SK-N-SH treated with all-trans-retinoic acid at 6 μM for 48 hours (cell line): Measurements from ENCODE around the gene ALG3.

ENCODE experiments used
- ARNTL ChIP-seq: fragments of 450-650 bp; formaldehyde crosslinking; IDR thresholded peaks from 2 replicates; pipeline ENCODE4 v1.5.0; 2020; ENCODE audit warnings: low read depth, mild to moderate bottlenecking, moderate library complexity, borderline replicate concordance
- BACH2 ChIP-seq: fragments of 250-450 bp; sonication (Bioruptor Pico); IDR thresholded peaks from 2 replicates; pipeline ENCODE4 v1.9.0; 2021; ENCODE audit warnings: mild to moderate bottlenecking, borderline replicate concordance
- CREB5 ChIP-seq: fragments of 250-450 bp; sonication (Bioruptor Pico); IDR thresholded peaks from 2 replicates; pipeline ENCODE4 v1.5.1; 2020; ENCODE audit warnings: low read depth, mild to moderate bottlenecking, moderate library complexity
- CSDC2 ChIP-seq: fragments of 250-450 bp; sonication (Bioruptor Pico); IDR thresholded peaks from 2 replicates; pipeline ENCODE4 v1.5.0; 2020; ENCODE audit warnings: mild to moderate bottlenecking, moderate library complexity
- ESRRG ChIP-seq: fragments of 250-450 bp; sonication (Bioruptor Pico); IDR thresholded peaks from 2 replicates; pipeline ENCODE4 v1.6.1; 2021; ENCODE audit warnings: mild to moderate bottlenecking
- GLIS3 ChIP-seq: fragments of 250-450 bp; sonication (Bioruptor Pico); IDR thresholded peaks from 2 replicates; pipeline ENCODE4 v1.5.0; 2020; ENCODE audit warnings: mild to moderate bottlenecking, moderate library complexity
- ISL1 ChIP-seq: fragments of 250-450 bp; sonication (Bioruptor Pico); IDR thresholded peaks from 2 replicates; pipeline ENCODE4 v2.1.2; 2022; ENCODE audit warnings: mild to moderate bottlenecking, moderate library complexity
- PATZ1 ChIP-seq: fragments of 250-450 bp; sonication (Bioruptor Pico); IDR thresholded peaks from 2 replicates; pipeline ENCODE4 v1.8.0; 2020; ENCODE audit warnings: mild to moderate bottlenecking, moderate library complexity, borderline replicate concordance
- POU6F1 ChIP-seq: fragments of 250-450 bp; sonication (Bioruptor Pico); IDR thresholded peaks from 2 replicates; pipeline ENCODE4 v1.8.0; 2021; ENCODE audit warnings: low read depth, mild to moderate bottlenecking, moderate library complexity, borderline replicate concordance
- RARB ChIP-seq: fragments of 250-450 bp; sonication (Bioruptor Pico); IDR thresholded peaks from 2 replicates; pipeline ENCODE4 v1.8.0; 2021; ENCODE audit warnings: mild to moderate bottlenecking, moderate library complexity
- TCF4 ChIP-seq: fragments of 250-450 bp; sonication (Bioruptor Pico); IDR thresholded peaks from 2 replicates; pipeline ENCODE4 v1.8.0; 2021; ENCODE audit warnings: mild to moderate bottlenecking, moderate library complexity, borderline replicate concordance
- TSHZ2 ChIP-seq: fragments of 250-450 bp; sonication (Bioruptor Pico); IDR thresholded peaks from 2 replicates; pipeline ENCODE4 v1.5.0; 2020; ENCODE audit warnings: mild to moderate bottlenecking, moderate library complexity
- ZFP30 ChIP-seq: fragments of 450-650 bp; formaldehyde crosslinking; IDR thresholded peaks from 2 replicates; pipeline ENCODE4 v1.5.0; 2022; ENCODE audit warnings: mild to moderate bottlenecking, moderate library complexity
- ZNF8 ChIP-seq: fragments of 450-650 bp; formaldehyde crosslinking; IDR thresholded peaks from 2 replicates; pipeline ENCODE4 v1.5.0; 2020; ENCODE audit warnings: mild to moderate bottlenecking, moderate library complexity

GRCh38 chr3:184229394-184230080 is 19.2 kb downstream of the ALG3 start, which contains the start of gene VWA5B2:
- TF ChIP-seq TCF4 = no peak
- no peak for TF ChIP-seq POU6F1 (CRISPR knock-in tag)
- no peak for TF ChIP-seq TSHZ2 (CRISPR knock-in tag)
- no peak for TF ChIP-seq PATZ1 (CRISPR knock-in tag)
- TF ChIP-seq RARB (CRISPR knock-in tag) = no peak
- no peak for TF ChIP-seq ZFP30 (CRISPR knock-in tag)
- no peak for TF ChIP-seq ISL1 (CRISPR knock-in tag)
- TF ChIP-seq GLIS3 (CRISPR knock-in tag) = no peak
- TF ChIP-seq CREB5 = no peak
- TF ChIP-seq CSDC2 = no peak
- TF ChIP-seq ARNTL = no peak
- TF ChIP-seq BACH2 (CRISPR knock-in tag) = no peak
- TF ChIP-seq ESRRG (CRISPR knock-in tag) = no peak
- TF ChIP-seq ZNF8 (CRISPR knock-in tag) = no peak
